GM18498 (cell line): ENCODE data around the gene BPI.
"Not testable (repeated sequence)": the region's sequence is repeated elsewhere in the genome, so short reads cannot be mapped to it uniquely, and the experiment has no call there.

Source experiments
- ATAC-seq: cut with Tn5 transposase; IDR thresholded peaks from one replicate; pipeline ENCODE4 v1.9.1; 2021; ENCODE audit warnings: mild to moderate bottlenecking, moderate library complexity; ENCODE audit not compliant: unreplicated experiment

Gene BPI

GRCh38 chr20:38355161-38356012 lies 51.4 kb downstream of the BPI start:
- no peak for ATAC-seq

- no peak for ATAC-seq
Measured at GRCh38 chr20:38357653-38358207, 53.8 kb downstream of the BPI start.

- ATAC-seq: no peak
Measured at GRCh38 chr20:38358556-38358955, 54.6 kb downstream of the BPI start.

GRCh38 chr20:38363004-38363747 lies 59.2 kb downstream of the BPI start:
- ATAC-seq: no peak

DNA sequence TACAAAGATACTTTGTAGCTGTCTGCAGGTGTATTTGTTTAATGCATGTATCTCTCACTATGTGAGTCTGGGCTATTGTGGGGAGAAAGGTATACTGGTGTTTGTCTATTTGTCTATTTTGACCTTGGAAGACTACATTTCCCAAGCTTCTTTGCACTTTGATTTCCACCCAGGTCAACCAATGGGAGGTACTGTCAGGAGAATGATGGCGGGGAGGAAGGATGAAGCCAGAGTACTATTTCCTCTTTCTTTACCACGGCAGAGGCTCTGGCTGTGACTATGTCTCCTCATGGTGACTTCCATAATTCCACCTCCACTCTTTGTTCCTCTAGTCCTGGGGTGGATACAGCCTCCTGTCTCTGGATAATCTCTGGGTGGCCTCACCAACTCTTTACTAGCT lies 65.4 kb downstream of the BPI start:
- no peak for ATAC-seq

DNA sequence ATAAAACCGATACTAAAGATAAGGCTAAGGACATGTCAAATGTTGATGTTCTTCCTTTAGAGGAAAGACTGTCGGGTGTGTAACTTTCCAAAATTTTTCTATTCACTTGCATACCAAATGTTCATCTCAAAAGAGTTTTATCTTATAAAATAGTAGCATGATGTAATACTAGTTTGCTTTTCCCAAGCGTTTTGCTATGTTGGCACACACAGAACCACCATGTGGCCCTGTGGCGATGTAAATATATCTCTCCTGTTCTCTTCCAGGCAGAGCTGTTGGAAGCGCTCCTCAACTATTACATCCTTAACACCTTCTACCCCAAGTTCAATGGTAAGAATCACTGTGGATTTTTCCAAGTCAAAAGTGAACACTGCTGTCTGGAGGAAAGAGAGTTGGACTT lies 68.8 kb downstream of the BPI start:
- no peak for ATAC-seq

GRCh38 chr20:38373231-38373867 lies 69.4 kb downstream of the BPI start:
- no peak for ATAC-seq

GRCh38 chr20:38373898-38374297 lies 69.9 kb downstream of the BPI start:
- no peak for ATAC-seq

DNA sequence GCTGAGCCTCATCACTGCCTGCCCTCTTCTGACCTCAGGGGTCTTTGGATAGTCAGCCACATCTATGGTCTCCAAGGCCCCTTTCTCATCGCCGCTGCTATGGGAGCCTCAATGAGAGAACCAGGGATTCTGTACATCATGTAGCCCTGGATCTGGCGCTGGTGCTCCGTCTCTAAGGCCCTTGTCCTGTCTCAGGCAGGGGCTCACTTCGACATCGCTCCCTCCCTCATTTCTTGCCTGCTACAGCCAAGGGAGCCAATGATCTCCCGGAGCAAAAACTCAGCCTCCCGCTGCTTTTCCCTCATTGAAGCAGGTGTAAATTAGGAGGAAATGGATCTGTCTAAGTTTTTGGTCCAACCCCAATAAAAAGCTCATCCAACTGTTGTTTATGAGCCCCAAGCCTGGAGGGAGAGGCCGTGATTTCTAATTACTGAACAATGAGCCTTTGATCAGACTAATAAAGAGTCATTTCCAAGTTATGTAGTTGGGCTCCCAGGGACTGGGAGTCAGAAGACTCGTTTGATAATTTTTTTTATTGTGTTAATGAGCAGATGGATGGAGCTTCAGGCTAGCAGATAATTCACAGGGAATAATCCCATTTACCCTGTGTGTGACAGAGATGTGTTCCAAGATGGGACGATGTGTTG lies 73.2 kb downstream of the BPI start:
- ATAC-seq: no peak

- not testable (repeated sequence) for ATAC-seq
Measured at GRCh38 chr20:38377838-38378237, 73.9 kb downstream of the BPI start.

GRCh38 chr20:38383147-38383546 lies 79.2 kb downstream of the BPI start:
- no peak for ATAC-seq

DNA sequence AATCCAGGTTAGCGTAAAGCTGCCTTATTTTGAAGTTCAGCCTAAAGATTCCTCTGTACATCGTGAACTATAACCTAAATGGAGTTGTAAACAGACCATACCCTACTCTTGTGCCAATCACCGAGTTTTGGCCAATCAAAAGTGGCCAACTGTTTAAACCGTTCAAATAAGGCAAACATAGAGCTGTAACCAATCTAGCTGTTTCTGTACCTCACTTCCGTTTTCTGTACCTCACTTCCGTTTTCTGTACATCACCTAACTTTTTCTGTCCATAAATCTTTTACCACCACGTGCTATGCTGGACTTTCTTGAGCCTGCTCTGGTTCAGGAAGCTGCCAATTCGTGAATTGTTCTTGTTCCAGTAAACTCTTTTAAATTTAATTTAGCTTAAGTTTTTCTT lies 82.0 kb downstream of the BPI start:
- ATAC-seq: no peak

GRCh38 chr20:38386851-38387250 lies 82.9 kb downstream of the BPI start:
- ATAC-seq: no peak
